Large intestine (tissue), 3 donors: ENCODE data around the gene ADAM19. TPM values are rescaled to one million over a fixed set of nuclear protein-coding genes. Genes with fewer than 3 reads are reported as not detected.

Experiments used
- DNase-seq, 2 donors: peaks; one replicate each; pipeline versions ENCODE4 v3.0.0 to v3.0.0-alpha.2; 2013
- H3K27ac ChIP-seq: one replicate; pipeline ENCODE4 v1.5.1; 2013; ENCODE audit warnings: low read length
- H3K27me3 ChIP-seq: 2 replicates; pipeline ENCODE4 v1.6.1; 2013; ENCODE audit warnings: low read length; ENCODE audit not compliant: control insufficient read depth, insufficient read depth
- H3K36me3 ChIP-seq: 2 replicates; pipeline ENCODE4 v1.6.1; 2013; ENCODE audit warnings: low read length; ENCODE audit not compliant: control insufficient read depth, insufficient read depth
- H3K4me1 ChIP-seq: one replicate; pipeline ENCODE4 v1.6.1; 2013; ENCODE audit warnings: low read length; ENCODE audit not compliant: control insufficient read depth, insufficient read depth
- H3K4me3 ChIP-seq: one replicate; pipeline ENCODE4 v1.5.1; 2013; ENCODE audit warnings: low read length
- H3K9me3 ChIP-seq: one replicate; pipeline ENCODE4 v1.6.1; 2013; ENCODE audit warnings: mild to moderate bottlenecking, low read depth, low read length, moderate library complexity; ENCODE audit not compliant: control insufficient read depth
- WGBS: methylation state at CpG from one replicate; pipeline ENCODE4 v1.1.5; 2013; ENCODE audit warnings: low lambda C conversion rate; ENCODE audit not compliant: insufficient coverage; 5-methylcytosine and 5-hydroxymethylcytosine counted together
- polyA plus RNA-seq: library from polyadenylated mRNA; unstranded; fragments of 120-200 nt; gene quantifications from one replicate; pipeline ENCODE4 v1.2.1, GENCODE V29; 2013

The ADAM19 gene
- polyA plus RNA-seq, 1 donor, result 13.6 TPM

- Histone ChIP-seq H3K36me3 (peaks cover 19% of the 10 kb centered on the region), H3K9me3 (no peaks in the 10 kb centered on the region), H3K27ac (no peak overlapping the region), H3K27me3 (no peaks in the 10 kb centered on the region), H3K4me1 (no peaks in the 10 kb centered on the region), H3K4me3 (no peak overlapping the region)
- WGBS, result no CpG with 5 or more reads among the region's 10 CpGs
- no peak for DNase-seq
These were observed 77.5 kb downstream of the ADAM19 start for GRCh38 chr5:157497875-157498611.

GRCh38 chr5:157496864-157497263 is 78.7 kb downstream of the ADAM19 start:
- DNase-seq, result no peak
- no CpG with 5 or more reads among the region's 8 CpGs for WGBS
- Histone ChIP-seq H3K27ac (no peak overlapping the region), H3K36me3 (peaks cover 23% of the 10 kb centered on the region), H3K27me3 (no peaks in the 10 kb centered on the region), H3K9me3 (no peaks in the 10 kb centered on the region), H3K4me3 (no peak overlapping the region), H3K4me1 (no peaks in the 10 kb centered on the region)

- no peak overlapping the region for H3K4me3 ChIP-seq
- no CpG with 5 or more reads among the region's 5 CpGs for WGBS
- no peaks in the 10 kb centered on the region for H3K27me3 ChIP-seq
- H3K9me3 ChIP-seq, result no peaks in the 10 kb centered on the region
- no peak overlapping the region for H3K27ac ChIP-seq
- no peaks in the 10 kb centered on the region for H3K4me1 ChIP-seq
- H3K36me3 ChIP-seq, result peaks cover 24% of the 10 kb centered on the region
- DNase-seq, result peak; percentile 30 to 37
These were observed 81.3 kb downstream of the ADAM19 start for GRCh38 chr5:157494178-157494832.

- Histone ChIP-seq H3K4me3 (no peak overlapping the region), H3K27ac (no peak overlapping the region), H3K9me3 (no peaks in the 10 kb centered on the region), H3K27me3 (no peaks in the 10 kb centered on the region), H3K36me3 (peaks cover 30% of the 10 kb centered on the region), H3K4me1 (no peaks in the 10 kb centered on the region)
- WGBS, result no CpG with 5 or more reads among the region's 9 CpGs
- no peak for DNase-seq
These were observed 82.7 kb downstream of the ADAM19 start for GRCh38 chr5:157492886-157493285.

- no CpG with 5 or more reads among the region's 11 CpGs for WGBS
- H3K4me1 ChIP-seq, result peaks cover 6% of the 10 kb centered on the region
- no peaks in the 10 kb centered on the region for H3K27me3 ChIP-seq
- H3K36me3 ChIP-seq, result peaks cover 26% of the 10 kb centered on the region
- no peak overlapping the region for H3K27ac ChIP-seq
- no peak for DNase-seq
- no peaks in the 10 kb centered on the region for H3K9me3 ChIP-seq
- no peak overlapping the region for H3K4me3 ChIP-seq
These were observed 84.0 kb downstream of the ADAM19 start for GRCh38 chr5:157491471-157491995.

GRCh38 chr5:157487358-157487757 is 88.2 kb downstream of the ADAM19 start:
- Histone ChIP-seq H3K9me3 (no peaks in the 10 kb centered on the region), H3K36me3 (peaks cover 18% of the 10 kb centered on the region), H3K27ac (no peak overlapping the region), H3K27me3 (no peaks in the 10 kb centered on the region), H3K4me3 (no peak overlapping the region), H3K4me1 (peaks cover 11% of the 10 kb centered on the region)
- DNase-seq, result no peak
- WGBS, result no CpG with 5 or more reads among the region's 3 CpGs

GRCh38 chr5:157486861-157487260 is 88.7 kb downstream of the ADAM19 start:
- H3K27me3 ChIP-seq, result no peaks in the 10 kb centered on the region
- no peak overlapping the region for H3K27ac ChIP-seq
- no CpG with 5 or more reads among the region's 3 CpGs for WGBS
- H3K9me3 ChIP-seq, result no peaks in the 10 kb centered on the region
- DNase-seq, result peak; percentile 17 to 67
- H3K4me1 ChIP-seq, result peaks cover 11% of the 10 kb centered on the region
- H3K36me3 ChIP-seq, result peaks cover 17% of the 10 kb centered on the region
- no peak overlapping the region for H3K4me3 ChIP-seq

- H3K27ac ChIP-seq, result no peak overlapping the region
- no peak for DNase-seq
- H3K4me1 ChIP-seq, result peaks cover 11% of the 10 kb centered on the region
- no CpG with 5 or more reads among the region's 8 CpGs for WGBS
- no peaks in the 10 kb centered on the region for H3K9me3 ChIP-seq
- H3K4me3 ChIP-seq, result no peak overlapping the region
- H3K36me3 ChIP-seq, result peaks cover 16% of the 10 kb centered on the region
- no peaks in the 10 kb centered on the region for H3K27me3 ChIP-seq
These were observed 89.3 kb downstream of the ADAM19 start for GRCh38 chr5:157486221-157486681.

- peaks cover 11% of the 10 kb centered on the region for H3K4me1 ChIP-seq
- H3K36me3 ChIP-seq, result peaks cover 20% of the 10 kb centered on the region
These were observed 89.8 kb downstream of the ADAM19 start for GRCh38 chr5:157485811-157486210.

GRCh38 chr5:157485340-157485739 is 90.2 kb downstream of the ADAM19 start:
- WGBS, result 80% methylated on average over 1 of the region's 2 CpGs
- peaks cover 24% of the 10 kb centered on the region for H3K36me3 ChIP-seq
- no peaks in the 10 kb centered on the region for H3K9me3 ChIP-seq
- peaks cover 11% of the 10 kb centered on the region for H3K4me1 ChIP-seq
- no peaks in the 10 kb centered on the region for H3K27me3 ChIP-seq
- no peak overlapping the region for H3K27ac ChIP-seq
- DNase-seq, result no peak
- H3K4me3 ChIP-seq, result no peak overlapping the region

More at GRCh38 chr5:157485811-157486210, 89.8 kb downstream of the ADAM19 start:
- no peak overlapping the region for H3K27ac ChIP-seq
- H3K27me3 ChIP-seq, result no peaks in the 10 kb centered on the region
- H3K9me3 ChIP-seq, result no peaks in the 10 kb centered on the region
- DNase-seq, result no peak
- no peak overlapping the region for H3K4me3 ChIP-seq
- no CpG with 5 or more reads among the region's 3 CpGs for WGBS
